H1 (cell line): ENCODE results near the gene WWC1. TPM values are rescaled to one million over a fixed set of nuclear protein-coding genes. Genes with fewer than 3 reads are reported as not detected.

ENCODE experiments used
- CTCF ChIA-PET: fragments of 300-600 bp; sonication (Branson Sonifier 250); formaldehyde crosslinking; loops from one replicate; lab custom pipeline; 2021; ENCODE audit not compliant: partially characterized antibody; lab: Charles Lee
- POLR2A ChIA-PET: fragments of 300-600 bp; sonication (Branson Sonifier 250); formaldehyde crosslinking; loops from one replicate; lab custom pipeline; 2021; ENCODE audit warnings: inconsistent platforms; ENCODE audit not compliant: partially characterized antibody; lab: Charles Lee
- DNase-seq, 2 experiments: peaks; one replicate each; pipeline versions ENCODE4 v3.0.0 to v3.0.0-alpha.2; 2010 to 2022; ENCODE audit warnings: low spot score in 2 of 2, low read depth in 1 of 2, mixed read lengths in 1 of 2
- FAIRE-seq: peaks from 2 replicates; lab custom pipeline; 2011; peaks lifted over from hg19 to GRCh38; lab: Jason Lieb, UNC
- H2AFZ ChIP-seq: 2 replicates; pipeline ENCODE4 v1.8.1; 2012; ENCODE audit warnings: low read length, inconsistent platforms
- H2AK5ac ChIP-seq: 2 replicates; pipeline ENCODE4 v1.6.1; 2013; ENCODE audit warnings: low read depth, low read length
- H2BK120ac ChIP-seq: replicated peaks from 2 replicates; pipeline ENCODE3; 2013; ENCODE audit warnings: low read depth, low read length, inconsistent platforms
- H2BK12ac ChIP-seq: 2 replicates; pipeline ENCODE4 v1.6.1; 2013; ENCODE audit warnings: low read depth, low read length
- H2BK15ac ChIP-seq: 2 replicates; pipeline ENCODE4 v1.6.1; 2013; ENCODE audit warnings: low read length
- H2BK20ac ChIP-seq: 2 replicates; pipeline ENCODE4 v1.6.1; 2013; ENCODE audit warnings: low read length
- H2BK5ac ChIP-seq: 2 replicates; pipeline ENCODE4 v1.6.1; 2013; ENCODE audit warnings: low read depth, low read length
- H3K14ac ChIP-seq: 2 replicates; pipeline ENCODE4 v1.6.1; 2013; ENCODE audit warnings: inconsistent platforms; ENCODE audit not compliant: insufficient read length
- H3K18ac ChIP-seq: 2 replicates; pipeline ENCODE4 v1.6.1; 2013; ENCODE audit warnings: low read length; ENCODE audit errors: extremely low read depth
- H3K23ac ChIP-seq: 2 replicates; pipeline ENCODE4 v1.6.1; 2013; ENCODE audit warnings: inconsistent platforms; ENCODE audit not compliant: insufficient read length
- H3K23me2 ChIP-seq: 2 replicates; pipeline ENCODE4 v1.6.1; 2013; ENCODE audit warnings: low read depth, low read length
- H3K27ac ChIP-seq: 2 replicates; pipeline ENCODE4 v1.6.1; 2011; ENCODE audit warnings: low read depth, low read length, inconsistent platforms
- H3K27me3 ChIP-seq, 4 experiments: replicated peaks in 1 of 4; 1 replicate in 1 of 4; 2 replicates in 3 of 4; pipeline versions ENCODE4 v1.6.1 to v1.8.1; 2011 to 2013; ENCODE audit warnings: low read length in 3 of 4, mild to moderate bottlenecking in 3 of 4, inconsistent platforms in 2 of 4, mixed read lengths in 2 of 4, moderate library complexity in 1 of 4; ENCODE audit not compliant: control insufficient read depth in 3 of 4, insufficient read depth in 3 of 4; ENCODE audit errors: extremely low read depth in 1 of 4
- H3K36me3 ChIP-seq, 4 experiments: 2 replicates each; pipeline versions ENCODE4 v1.6.1 to v1.8.1; 2011 to 2013; ENCODE audit warnings: mild to moderate bottlenecking in 4 of 4, low read length in 3 of 4, moderate library complexity in 2 of 4, control low read depth in 1 of 4, inconsistent platforms in 1 of 4; ENCODE audit not compliant: insufficient read depth in 4 of 4, control insufficient read depth in 2 of 4
- H3K4ac ChIP-seq: replicated peaks from 2 replicates; pipeline ENCODE3; 2013; ENCODE audit warnings: low read length, low read depth, mixed read lengths, inconsistent platforms; ENCODE audit not compliant: insufficient read length
- H3K4me1 ChIP-seq, 4 experiments: replicated peaks in 1 of 4; 1 replicate in 1 of 4; 2 replicates in 3 of 4; pipeline versions ENCODE4 v1.6.1 to v1.8.1; 2011 to 2013; ENCODE audit warnings: low read length in 3 of 4, inconsistent platforms in 2 of 4, mixed read lengths in 1 of 4; ENCODE audit not compliant: insufficient read depth in 4 of 4, control insufficient read depth in 3 of 4
- H3K4me2 ChIP-seq, 2 experiments: 2 replicates each; pipeline versions ENCODE4 v1.6.1 to v1.8.1; 2011 to 2013; ENCODE audit warnings: low read depth in 2 of 2, low read length in 2 of 2, control low read depth in 1 of 2, inconsistent platforms in 1 of 2, mild to moderate bottlenecking in 1 of 2; ENCODE audit not compliant: insufficient read depth in 1 of 2
- H3K4me3 ChIP-seq, 4 experiments: fragments of 200-600, 300-600 bp in 1 of 4; sonication (generic), shearing (Covaris generic), sonication (Bioruptor Twin) in 1 of 4; 2 replicates each; pipeline versions ENCODE4 v1.5.1 to v1.8.1; 2011 to 2016; ENCODE audit warnings: low read length in 4 of 4, low read depth in 3 of 4, control low read depth in 2 of 4, inconsistent platforms in 2 of 4, mild to moderate bottlenecking in 2 of 4, mixed read lengths in 1 of 4, moderate library complexity in 1 of 4; ENCODE audit not compliant: insufficient read depth in 2 of 4; ENCODE audit errors: extremely low read depth in 1 of 4
- H3K56ac ChIP-seq: replicated peaks from 2 replicates; pipeline ENCODE3; 2013; ENCODE audit warnings: low read depth, mild to moderate bottlenecking, mixed read lengths, low read length, inconsistent platforms; ENCODE audit not compliant: insufficient read length
- H3K79me1 ChIP-seq: 2 replicates; pipeline ENCODE4 v1.6.1; 2013; ENCODE audit warnings: low read depth, low read length, control low read depth
- H3K79me2 ChIP-seq, 2 experiments: 2 replicates each; pipeline versions ENCODE4 v1.6.1 to v1.8.1; 2012 to 2013; ENCODE audit warnings: low read length in 2 of 2, mild to moderate bottlenecking in 2 of 2, inconsistent platforms in 1 of 2; ENCODE audit not compliant: insufficient read depth in 2 of 2, control insufficient read depth in 1 of 2
- H3K9ac ChIP-seq, 4 experiments: replicated peaks in 1 of 4; 1 replicate in 1 of 4; 2 replicates in 3 of 4; pipeline versions ENCODE4 v1.6.1 to v1.8.1; 2011 to 2013; ENCODE audit warnings: low read depth in 3 of 4, low read length in 3 of 4, control low read depth in 2 of 4, mild to moderate bottlenecking in 2 of 4, moderate library complexity in 2 of 4, inconsistent platforms in 1 of 4; ENCODE audit errors: extremely low read depth in 1 of 4
- H3K9me3 ChIP-seq, 2 experiments: 2 replicates each; pipeline versions ENCODE4 v1.6.1 to v1.8.1; 2012 to 2013; ENCODE audit warnings: mild to moderate bottlenecking in 2 of 2, moderate library complexity in 2 of 2, control low read depth in 1 of 2, inconsistent platforms in 1 of 2, low read depth in 1 of 2, low read length in 1 of 2, mixed read lengths in 1 of 2; ENCODE audit not compliant: insufficient read depth in 2 of 2
- H4K20me1 ChIP-seq, 2 experiments: replicated peaks in 1 of 2; 2 replicates each; pipeline versions ENCODE3 to v1.8.1; 2011 to 2013; ENCODE audit warnings: inconsistent platforms in 2 of 2, low read length in 2 of 2, mild to moderate bottlenecking in 1 of 2; ENCODE audit not compliant: insufficient read depth in 2 of 2, control insufficient read depth in 1 of 2
- H4K5ac ChIP-seq: 2 replicates; pipeline ENCODE4 v1.6.1; 2013; ENCODE audit warnings: low read length, low read depth, mixed read lengths, inconsistent platforms; ENCODE audit not compliant: insufficient read length
- H4K8ac ChIP-seq: 2 replicates; pipeline ENCODE4 v1.8.0; 2013; ENCODE audit warnings: mild to moderate bottlenecking, moderate library complexity, low read length, inconsistent platforms; ENCODE audit not compliant: insufficient read depth; ENCODE audit errors: extremely low read depth
- H4K91ac ChIP-seq: replicated peaks from 2 replicates; pipeline ENCODE3; 2013; ENCODE audit warnings: low read length, mixed read lengths, inconsistent platforms; ENCODE audit not compliant: insufficient read length
- CBX5 ChIP-seq: fragments of 300-800, 300-1000 bp; sonication (generic); IDR thresholded peaks from 2 replicates; pipeline ENCODE4 v1.7.1; 2016; ENCODE audit warnings: antibody characterized with exemption, low read length, low read depth
- CHD2 ChIP-seq: IDR thresholded peaks from 2 replicates; pipeline ENCODE4 v1.6.1; 2012; ENCODE audit warnings: low read length, improper control_type of control experiment
- EP300 ChIP-seq, 2 experiments: IDR thresholded peaks; 1 replicate in 1 of 2; 2 replicates in 1 of 2; pipeline ENCODE4 v1.6.1; 2011 to 2012; ENCODE audit warnings: low read depth in 2 of 2, low read length in 2 of 2, mild to moderate bottlenecking in 2 of 2, borderline replicate concordance in 1 of 2, inconsistent platforms in 1 of 2, moderate library complexity in 1 of 2
- KDM1A ChIP-seq: fragments of 200-600, 300-600 bp; sonication (generic); IDR thresholded peaks from 2 replicates; pipeline ENCODE4 v1.7.1; 2016; ENCODE audit warnings: mild to moderate bottlenecking, low read length, borderline replicate concordance
- MAFK ChIP-seq: IDR thresholded peaks from 2 replicates; pipeline ENCODE4 v1.6.1; 2012; ENCODE audit warnings: low read depth, mild to moderate bottlenecking, improper control_type of control experiment, low read length
- SRF ChIP-seq: IDR thresholded peaks from 2 replicates; pipeline ENCODE4 v1.6.1; 2011; ENCODE audit warnings: mild to moderate bottlenecking, low read depth, low read length, moderate library complexity
- TEAD4 ChIP-seq: IDR thresholded peaks from 2 replicates; pipeline ENCODE4 v1.6.1; 2012; ENCODE audit warnings: low read depth, low read length, inconsistent platforms, mixed read lengths
- ZNF274 ChIP-seq: IDR thresholded peaks from 2 replicates; pipeline ENCODE4 v1.7.0; 2012; ENCODE audit warnings: low read length, borderline replicate concordance; ENCODE audit errors: extremely low read depth
- WGBS, 2 experiments: shearing (Covaris generic) in 1 of 2; methylation state at CpG; one replicate each; pipeline versions ENCODE4 v1.1.6 to v1.1.7; 2013 to 2015; ENCODE audit warnings: low lambda C conversion rate in 2 of 2, mixed read lengths in 2 of 2, inconsistent platforms in 1 of 2, low coverage in 1 of 2, missing lambda C conversion rate in 1 of 2; ENCODE audit not compliant: insufficient replicate concordance in 2 of 2, insufficient coverage in 1 of 2, insufficient read length in 1 of 2; ENCODE audit errors: extremely low coverage in 1 of 2, missing lambda C conversion rate in 1 of 2; 5-methylcytosine and 5-hydroxymethylcytosine counted together
- polyA plus RNA-seq, 7 experiments: library from polyadenylated mRNA; depleted of rRNA in 3 of 7; stranded (reverse) in 5 of 7; unstranded in 2 of 7; fragments of >200 nt in 5 of 7; fragments of 200-250 nt in 2 of 7; gene quantifications; 1 replicate in 5 of 7; 2 replicates in 1 of 7; 4 replicates in 1 of 7; pipeline versions ENCODE4 v1.2.1 to v1.2.3, GENCODE V29; 2011 to 2013; ENCODE audit warnings: missing spikeins in 2 of 7, mixed read lengths in 2 of 7
- total RNA-seq: library from RNA; stranded (reverse); fragmentation: NEBNext Ultra II Directional; extraction: Animal tissue kit (Norgen Biotek cat#: 25700); gene quantifications from 2 replicates; pipeline ENCODE4 v1.2.1, GENCODE V29; 2021

The WWC1 gene
- total and polyA plus RNA-seq, 2 of the 8 experiments (the other 6 are each of a cell fraction or from before 2014, with no cell fraction given) = 16.4 to 41.1 TPM

GRCh38 chr5:168302785-168303184 lies 11.3 kb downstream of the WWC1 start:
- no peaks in the 10 kb centered on the region for H3K9me3 ChIP-seq
- H3K27ac ChIP-seq = no peak overlapping the region
- no peaks in the 10 kb centered on the region for H3K36me3 ChIP-seq
- peaks cover 7 to 19% of the 10 kb centered on the region in 2 experiments for H4K20me1 ChIP-seq
- H2BK5ac ChIP-seq = no peak overlapping the region
- no peak overlapping the region for H3K56ac ChIP-seq
- no peak overlapping the region for H3K4me2 ChIP-seq
- peaks cover 0 to 3% (median under 1%) of the 10 kb centered on the region in 4 experiments; a peak in 2 of 7 replicates for H3K27me3 ChIP-seq
- no peak overlapping the region for H2BK20ac ChIP-seq
- H3K79me2 ChIP-seq = peaks cover 4 to 59% of the 10 kb centered on the region in 2 experiments
- CTCF ChIA-PET = interaction anchor here (1.0 to 5.4 kb wide), 6 partner anchors 11 to 62 kb away, joined by 3 to 45 read pairs (median 4); no protein-coding TSS in a partner anchor
- H3K79me1 ChIP-seq = peaks cover 9% of the 10 kb centered on the region
- no peak overlapping the region; the same call in 1 of the 2 replicates for H2BK12ac ChIP-seq
- peaks cover 13 to 38% (median 29%) of the 10 kb centered on the region in 4 experiments for H3K4me1 ChIP-seq
- no peak overlapping the region for H2AFZ ChIP-seq
- no peak overlapping the region for H4K8ac ChIP-seq
- H2BK120ac ChIP-seq = no peak overlapping the region
- H3K14ac ChIP-seq = no peak overlapping the region
- no peak overlapping the region for H4K5ac ChIP-seq
- no peak overlapping the region for H2AK5ac ChIP-seq
- no peak overlapping the region for H3K4me3 ChIP-seq
- H3K9ac ChIP-seq = no peak overlapping the region
- POLR2A ChIA-PET = interaction anchor here (1.3 to 2.0 kb wide), 2 partner anchors 11 to 28 kb away, joined by 3 to 9 read pairs; partner anchors contain the start of gene WWC1
- no peak overlapping the region for H3K4ac ChIP-seq
- H2BK15ac ChIP-seq = no peak overlapping the region
- TF ChIP-seq KDM1A (no peak), TEAD4 (no peak), ZNF274 (no peak), SRF (no peak), MAFK (no peak), EP300 (IDR thresholded peaks at IDR 0.05; ENCODE audit: borderline replicate concordance in 1 of 2, low read depth in 2 of 2, low read length in 2 of 2) (no peak), CHD2 (no peak), CBX5 (no peak)
- TF ChIP-seq, all 59 proteins: peak for 0
- Histone ChIP-seq H3K23ac (no peak overlapping the region), H4K91ac (no peak overlapping the region), H3K18ac (no peak overlapping the region), H3K23me2 (no peaks in the 10 kb centered on the region)
- DNase-seq (no peak), FAIRE-seq (no peak)
- 93% methylated on average over 3 of the region's 3 CpGs; no CpG with 5 or more reads in 1 of the 2 experiments for WGBS, 2 experiments
